ENCODE results near the gene SLC5A7. TPM values are rescaled to one million over a fixed set of nuclear protein-coding genes. Genes with fewer than 3 reads are reported as not detected.

SLC5A7 gene
- total RNA-seq, 2 donors from 2014 or later, result 0.14 TPM; not detected in 1

DNA sequence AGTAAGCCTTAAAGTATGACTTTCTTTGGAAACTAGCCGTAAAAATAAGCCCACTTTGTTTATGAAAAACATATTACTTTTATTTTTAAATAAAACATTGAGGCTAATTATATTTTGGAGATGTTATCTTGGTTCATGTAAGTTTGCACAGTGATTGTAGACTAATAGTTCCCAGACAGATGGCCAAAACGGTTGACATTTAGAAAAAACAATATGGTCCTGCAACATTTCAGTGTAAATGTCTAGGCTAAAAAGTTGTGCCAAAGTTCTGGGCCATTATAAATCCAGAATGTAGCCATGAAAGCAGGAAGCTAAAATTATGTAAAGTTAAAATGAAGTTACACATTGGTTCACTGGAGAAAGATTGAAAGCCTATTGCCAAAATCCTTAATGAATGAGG lies 43.6 kb downstream of the SLC5A7 start:
- Histone ChIP-seq H3K36me3 (no peaks in the 10 kb centered on the region), H3K4me1 (ENCODE audit: control insufficient read depth in 1 of 2, low read depth in 2 of 2) (no peaks in the 10 kb centered on the region), H3K9me3 (no peaks in the 10 kb centered on the region), H3K27me3 (replicated peaks; ENCODE audit: insufficient read depth) (no peaks in the 10 kb centered on the region), H3K4me3 (no peak overlapping the region), H3K27ac (no peak overlapping the region)
- TF ChIP-seq, protein P1, sequence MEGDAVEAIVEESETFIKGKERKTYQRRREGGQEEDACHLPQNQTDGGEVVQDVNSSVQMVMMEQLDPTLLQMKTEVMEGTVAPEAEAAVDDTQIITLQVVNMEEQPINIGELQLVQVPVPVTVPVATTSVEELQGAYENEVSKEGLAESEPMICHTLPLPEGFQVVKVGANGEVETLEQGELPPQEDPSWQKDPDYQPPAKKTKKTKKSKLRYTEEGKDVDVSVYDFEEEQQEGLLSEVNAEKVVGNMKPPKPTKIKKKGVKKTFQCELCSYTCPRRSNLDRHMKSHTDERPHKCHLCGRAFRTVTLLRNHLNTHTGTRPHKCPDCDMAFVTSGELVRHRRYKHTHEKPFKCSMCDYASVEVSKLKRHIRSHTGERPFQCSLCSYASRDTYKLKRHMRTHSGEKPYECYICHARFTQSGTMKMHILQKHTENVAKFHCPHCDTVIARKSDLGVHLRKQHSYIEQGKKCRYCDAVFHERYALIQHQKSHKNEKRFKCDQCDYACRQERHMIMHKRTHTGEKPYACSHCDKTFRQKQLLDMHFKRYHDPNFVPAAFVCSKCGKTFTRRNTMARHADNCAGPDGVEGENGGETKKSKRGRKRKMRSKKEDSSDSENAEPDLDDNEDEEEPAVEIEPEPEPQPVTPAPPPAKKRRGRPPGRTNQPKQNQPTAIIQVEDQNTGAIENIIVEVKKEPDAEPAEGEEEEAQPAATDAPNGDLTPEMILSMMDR (IDR thresholded peaks at IDR 0.05), result no peak
- DNase-seq (ENCODE audit: low spot score) (no peak), ATAC-seq (ENCODE audit: insufficient number of reproducible peaks, low FRiP score, low read depth) (no peak)

DNA sequence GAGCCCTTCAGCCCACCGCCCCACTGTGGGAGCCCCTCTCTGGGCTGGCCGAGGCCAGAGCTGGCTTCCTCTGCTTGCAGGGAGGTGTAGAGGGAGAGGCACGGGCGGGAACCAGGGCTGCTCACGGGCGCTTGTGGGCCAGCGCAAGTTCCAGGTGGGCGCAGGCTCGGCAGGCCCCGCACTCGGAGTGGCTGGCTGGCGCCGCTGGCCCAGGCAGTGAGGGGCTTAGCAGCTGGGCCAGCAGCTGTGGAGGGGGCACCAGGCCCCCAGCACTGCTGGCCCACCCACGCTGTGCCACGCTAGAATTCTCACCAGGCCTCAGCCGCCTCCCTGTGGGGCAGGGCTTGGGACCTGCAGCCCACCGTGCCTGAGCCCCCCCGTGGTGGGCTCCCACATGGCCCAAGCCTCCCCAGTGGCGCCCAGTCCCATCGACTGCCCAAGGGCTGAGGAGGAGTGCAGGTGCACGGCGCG lies 45.2 kb downstream of the SLC5A7 start:
- TF ChIP-seq, protein P1 (IDR thresholded peaks at IDR 0.05), result no peak
- Histone ChIP-seq H3K4me1 (ENCODE audit: control insufficient read depth in 1 of 2, low read depth in 2 of 2) (no peaks in the 10 kb centered on the region), H3K36me3 (no peaks in the 10 kb centered on the region), H3K9me3 (no peaks in the 10 kb centered on the region), H3K4me3 (no peak overlapping the region), H3K27ac (no peak overlapping the region), H3K27me3 (replicated peaks; ENCODE audit: insufficient read depth) (no peaks in the 10 kb centered on the region)
- DNase-seq (ENCODE audit: low spot score) (no peak), ATAC-seq (ENCODE audit: insufficient number of reproducible peaks, low FRiP score, low read depth) (no peak)

DNA sequence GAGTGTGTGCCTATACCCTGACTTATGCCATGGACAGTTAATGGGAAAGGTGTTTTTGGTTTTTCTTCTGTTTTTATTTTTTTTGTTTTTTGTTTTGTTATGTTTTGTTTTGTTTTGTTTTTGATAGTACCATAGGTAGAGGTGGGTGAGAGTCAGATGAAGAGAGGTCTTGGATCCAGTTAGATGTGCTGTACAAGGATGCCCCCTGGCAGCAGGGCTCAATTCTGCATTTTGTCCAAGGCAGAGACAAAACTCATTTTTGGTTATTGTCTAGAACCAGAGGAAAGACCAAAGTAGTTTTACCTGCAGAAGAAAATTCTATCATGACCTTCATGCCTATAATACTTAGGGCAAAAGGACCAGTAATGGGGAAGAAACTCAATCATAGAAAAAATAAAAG lies 48.5 kb downstream of the SLC5A7 start:
- H3K9me3 ChIP-seq, result no peaks in the 10 kb centered on the region
- H3K4me3 ChIP-seq, result no peak overlapping the region
- no peaks in the 10 kb centered on the region for H3K4me1 ChIP-seq (ENCODE audit: control insufficient read depth in 1 of 2, low read depth in 2 of 2)
- no peaks in the 10 kb centered on the region for H3K36me3 ChIP-seq
- ATAC-seq (ENCODE audit: insufficient number of reproducible peaks, low FRiP score, low read depth) (no peak), DNase-seq (ENCODE audit: low spot score) (no peak)
- H3K27ac ChIP-seq, result no peak overlapping the region
- TF ChIP-seq, protein P1 (IDR thresholded peaks at IDR 0.05), result no peak
- no peaks in the 10 kb centered on the region for H3K27me3 ChIP-seq (replicated peaks; ENCODE audit: insufficient read depth)

DNA sequence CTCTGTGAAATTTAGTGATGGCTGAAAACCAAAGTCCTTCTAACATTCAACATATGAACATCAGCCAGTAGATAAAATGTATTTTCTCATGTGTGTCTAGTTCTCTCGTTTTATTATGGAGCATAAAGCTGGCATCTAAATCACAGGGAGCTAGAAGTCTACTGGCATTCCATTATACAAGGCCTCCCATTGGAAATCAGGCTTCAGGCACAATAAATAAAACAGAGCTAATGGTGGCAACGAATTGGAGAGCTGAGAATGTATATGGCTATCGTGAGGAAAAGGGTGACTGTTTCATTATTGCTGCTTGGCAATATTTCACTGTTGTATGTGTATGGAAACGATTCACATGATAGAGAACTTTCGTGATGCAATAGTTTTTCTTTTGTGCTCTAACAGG lies 62.4 kb downstream of the SLC5A7 start:
- Histone ChIP-seq H3K27me3 (replicated peaks; ENCODE audit: insufficient read depth) (no peaks in the 10 kb centered on the region), H3K4me3 (no peak overlapping the region), H3K27ac (no peak overlapping the region), H3K9me3 (no peaks in the 10 kb centered on the region), H3K4me1 (ENCODE audit: control insufficient read depth in 1 of 2, low read depth in 2 of 2) (no peaks in the 10 kb centered on the region), H3K36me3 (no peaks in the 10 kb centered on the region)
- DNase-seq (ENCODE audit: low spot score), result no peak
- ATAC-seq (ENCODE audit: insufficient number of reproducible peaks, low FRiP score, low read depth), result no peak
- TF ChIP-seq, protein P1 (IDR thresholded peaks at IDR 0.05), result no peak

DNA sequence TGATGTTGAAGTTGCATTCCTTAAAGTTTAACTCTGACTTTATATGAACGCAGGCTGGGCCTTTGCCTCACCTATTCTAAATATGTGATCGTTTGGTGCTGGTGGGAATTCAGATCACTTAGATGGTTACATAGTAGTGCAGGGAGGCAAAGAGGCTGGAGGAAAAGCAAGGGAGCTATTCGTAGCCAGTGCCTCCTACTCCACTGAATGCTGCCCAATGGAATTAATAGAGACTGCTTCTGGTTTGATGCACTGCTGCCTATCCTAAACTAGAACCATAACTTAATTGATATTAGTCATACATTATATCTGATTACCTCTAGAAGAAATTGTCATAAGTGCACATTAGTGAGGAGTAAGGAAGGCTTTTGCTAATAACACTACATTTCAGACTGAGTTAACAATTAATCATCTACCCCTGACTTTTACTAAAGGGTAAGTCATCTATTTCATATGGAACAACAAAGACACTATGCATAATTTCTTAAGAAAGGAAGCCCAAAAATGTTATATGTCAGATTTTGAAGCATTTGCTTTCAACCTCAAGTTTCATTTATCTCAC lies 72.3 kb downstream of the SLC5A7 start:
- Histone ChIP-seq H3K4me3 (no peak overlapping the region), H3K36me3 (no peaks in the 10 kb centered on the region), H3K4me1 (ENCODE audit: control insufficient read depth in 1 of 2, low read depth in 2 of 2) (no peaks in the 10 kb centered on the region), H3K9me3 (no peaks in the 10 kb centered on the region), H3K27ac (no peak overlapping the region), H3K27me3 (replicated peaks; ENCODE audit: insufficient read depth) (no peaks in the 10 kb centered on the region)
- TF ChIP-seq, protein P1 (IDR thresholded peaks at IDR 0.05), result no peak
- ATAC-seq (ENCODE audit: insufficient number of reproducible peaks, low FRiP score, low read depth) (no peak), DNase-seq (ENCODE audit: low spot score) (no peak)
